BJ (cell line): ENCODE data around the gene ZNF892. TPM values are rescaled to one million over a fixed set of nuclear protein-coding genes. Genes with fewer than 3 reads are reported as not detected.

ENCODE experiments used
- CTCF ChIA-PET: fragments of 350-600 bp; formaldehyde crosslinking; extraction: SDS; loops from one replicate; lab custom pipeline; 2021; ENCODE audit warnings: antibody characterized with exemption, inconsistent platforms; lab: Yijun Ruan, JAX
- POLR2A ChIA-PET: fragments of 300-600 bp; sonication (Branson Sonifier 250); formaldehyde crosslinking; extraction: SDS; loops from one replicate; lab custom pipeline; 2021; ENCODE audit warnings: antibody characterized with exemption; lab: Charles Lee
- DNase-seq: peaks from one replicate; pipeline ENCODE4 v3.0.0-alpha.2; 2011; ENCODE audit warnings: low read depth
- H3K27me3 ChIP-seq: 2 replicates; pipeline ENCODE4 v1.6.0; 2011; ENCODE audit warnings: low read length; ENCODE audit not compliant: control insufficient read depth, insufficient read depth
- H3K36me3 ChIP-seq: 2 replicates; pipeline ENCODE4 v1.5.1; 2011; ENCODE audit warnings: low read length; ENCODE audit not compliant: control insufficient read depth, insufficient read depth
- H3K4me3 ChIP-seq: 2 replicates; pipeline ENCODE4 v1.5.1; 2011; ENCODE audit warnings: low read depth, mild to moderate bottlenecking, control low read depth, low read length
- polyA plus RNA-seq: library from polyadenylated mRNA; depleted of rRNA; stranded (reverse); fragments of >200 nt; gene quantifications from 2 replicates; pipeline ENCODE4 v1.2.3, GENCODE V29; 2011
- TF ChIP-seq, protein P1 (sequence below): IDR thresholded peaks from 2 replicates; pipeline ENCODE4 v1.5.1; 2011; ENCODE audit warnings: low read depth, mild to moderate bottlenecking, control low read depth, inconsistent platforms, low read length, moderate library complexity; ENCODE audit not compliant: insufficient read depth

Gene ZNF892
- polyA plus RNA-seq, 1 experiment = 0.71 TPM

GRCh38 chr2:95203911-95204310 lies 3.4 kb upstream of the ZNF892 start:
- ChIA-PET POLR2A (no interaction called here), CTCF (interaction anchor here (1.2 kb wide), 1 partner anchor 27 kb away, joined by 3 read pairs; no protein-coding TSS in a partner anchor)
- H3K27me3 ChIP-seq = no peaks in the 10 kb centered on the region
- H3K4me3 ChIP-seq = no peak overlapping the region
- DNase-seq = no peak
- TF ChIP-seq, protein P1, sequence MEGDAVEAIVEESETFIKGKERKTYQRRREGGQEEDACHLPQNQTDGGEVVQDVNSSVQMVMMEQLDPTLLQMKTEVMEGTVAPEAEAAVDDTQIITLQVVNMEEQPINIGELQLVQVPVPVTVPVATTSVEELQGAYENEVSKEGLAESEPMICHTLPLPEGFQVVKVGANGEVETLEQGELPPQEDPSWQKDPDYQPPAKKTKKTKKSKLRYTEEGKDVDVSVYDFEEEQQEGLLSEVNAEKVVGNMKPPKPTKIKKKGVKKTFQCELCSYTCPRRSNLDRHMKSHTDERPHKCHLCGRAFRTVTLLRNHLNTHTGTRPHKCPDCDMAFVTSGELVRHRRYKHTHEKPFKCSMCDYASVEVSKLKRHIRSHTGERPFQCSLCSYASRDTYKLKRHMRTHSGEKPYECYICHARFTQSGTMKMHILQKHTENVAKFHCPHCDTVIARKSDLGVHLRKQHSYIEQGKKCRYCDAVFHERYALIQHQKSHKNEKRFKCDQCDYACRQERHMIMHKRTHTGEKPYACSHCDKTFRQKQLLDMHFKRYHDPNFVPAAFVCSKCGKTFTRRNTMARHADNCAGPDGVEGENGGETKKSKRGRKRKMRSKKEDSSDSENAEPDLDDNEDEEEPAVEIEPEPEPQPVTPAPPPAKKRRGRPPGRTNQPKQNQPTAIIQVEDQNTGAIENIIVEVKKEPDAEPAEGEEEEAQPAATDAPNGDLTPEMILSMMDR = no peak
- peaks cover 2% of the 10 kb centered on the region; the same call in 1 of the 2 replicates for H3K36me3 ChIP-seq

DNA sequence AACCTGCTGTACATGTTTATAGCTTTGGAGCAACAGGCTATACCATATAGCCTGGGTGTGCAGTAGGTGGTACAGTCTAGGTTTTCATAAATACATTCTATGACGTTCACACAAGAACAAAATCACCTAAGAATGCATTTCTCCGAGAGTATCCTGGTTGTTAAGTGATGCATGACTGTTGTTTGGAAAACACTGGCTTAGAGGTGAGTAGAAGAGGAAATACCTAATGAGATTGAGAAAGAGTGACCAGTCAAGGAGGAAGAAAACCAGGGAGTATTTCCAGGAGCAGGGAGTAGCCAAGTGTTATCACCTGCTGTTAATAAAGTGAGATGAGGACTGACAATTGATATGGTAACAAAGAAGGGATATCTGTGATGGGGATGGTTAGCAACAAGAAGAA lies 2.9 kb upstream of the ZNF892 start:
- Histone ChIP-seq H3K36me3 (peaks cover 5% of the 10 kb centered on the region), H3K27me3 (no peaks in the 10 kb centered on the region), H3K4me3 (no peak overlapping the region)
- POLR2A ChIA-PET = no interaction called here
- TF ChIP-seq, protein P1 = no peak
- no peak for DNase-seq
- CTCF ChIA-PET = interaction anchor here (0.6 to 2.1 kb wide), 2 partner anchors 12 to 83 kb away, joined by 3 to 5 read pairs; no protein-coding TSS in a partner anchor

GRCh38 chr2:95206096-95206495 lies 1.2 kb upstream of the ZNF892 start:
- no peak overlapping the region for H3K4me3 ChIP-seq
- DNase-seq = no peak
- TF ChIP-seq, protein P1 = no peak
- POLR2A ChIA-PET = no interaction called here
- peaks cover 5% of the 10 kb centered on the region for H3K36me3 ChIP-seq
- H3K27me3 ChIP-seq = no peaks in the 10 kb centered on the region
- CTCF ChIA-PET = interaction anchor here (0.6 to 2.1 kb wide), 4 partner anchors 10 to 133 kb away, joined by 3 to 5 read pairs (median 3); no protein-coding TSS in a partner anchor

GRCh38 chr2:95208106-95208505 lies 785 bp downstream of the ZNF892 start:
- H3K36me3 ChIP-seq = peaks cover 10% of the 10 kb centered on the region
- TF ChIP-seq, protein P1 = no peak
- no peaks in the 10 kb centered on the region for H3K27me3 ChIP-seq
- peak overlapping the region; percentile 77 for H3K4me3 ChIP-seq
- CTCF ChIA-PET = no interaction called here
- POLR2A ChIA-PET = no interaction called here
- DNase-seq = no peak

DNA sequence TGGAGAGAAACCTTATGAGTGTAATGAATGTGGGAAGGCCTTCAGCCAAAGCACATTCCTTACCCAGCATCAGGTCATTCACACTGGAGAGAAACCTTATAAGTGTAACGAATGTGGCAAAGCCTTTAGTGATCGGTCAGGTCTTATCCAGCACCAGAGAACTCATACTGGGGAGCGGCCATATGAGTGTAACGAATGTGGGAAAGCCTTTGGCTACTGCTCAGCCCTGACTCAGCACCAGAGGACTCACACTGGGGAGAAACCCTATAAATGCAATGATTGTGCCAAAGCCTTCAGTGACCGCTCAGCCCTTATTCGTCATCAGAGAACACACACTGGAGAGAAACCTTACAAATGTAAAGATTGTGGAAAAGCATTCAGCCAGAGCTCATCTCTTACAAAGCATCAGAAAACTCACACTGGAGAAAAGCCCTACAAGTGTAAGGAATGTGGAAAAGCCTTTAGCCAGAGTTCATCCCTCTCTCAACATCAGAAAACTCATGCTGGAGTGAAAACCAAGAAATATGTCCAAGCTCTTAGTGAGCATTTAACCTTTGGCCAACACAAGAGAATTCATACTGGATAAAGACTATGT lies 7.8 kb downstream of the ZNF892 start:
- no peak for DNase-seq
- Histone ChIP-seq H3K36me3 (peaks cover 9% of the 10 kb centered on the region), H3K27me3 (no peaks in the 10 kb centered on the region), H3K4me3 (no peak overlapping the region)
- POLR2A ChIA-PET = no interaction called here
- CTCF ChIA-PET = interaction anchor here (2.9 kb wide), 1 partner anchor 17 kb away, joined by 9 read pairs; no protein-coding TSS in a partner anchor
- TF ChIP-seq, protein P1 = no peak
